T-cell (primary cell): ENCODE results near the gene RFC1. TPM values are rescaled to one million over a fixed set of nuclear protein-coding genes. Genes with fewer than 3 reads are reported as not detected.
"Not testable (repeated sequence)": the region's sequence is repeated elsewhere in the genome, so short reads cannot be mapped to it uniquely, and the experiment has no call there.

Source experiments
- ATAC-seq, 4 experiments: fragments of 200-7000 bp in 3 of 4; fragments of 150-1000 bp in 1 of 4; cut with Tn5 transposase; replicated peaks in 1 of 4; 1 replicate in 3 of 4; 2 replicates in 1 of 4; pipeline ENCODE4 v1.10.0; 2021; ENCODE audit warnings: moderate library complexity in 3 of 4, mild to moderate bottlenecking in 2 of 4, moderate number of reproducible peaks in 1 of 4
- CTCF ChIA-PET, 2 donors: fragments of 300-600 bp; sonication (Branson Sonifier 250); formaldehyde crosslinking; loops; one replicate each; lab custom pipeline; 2022; ENCODE audit warnings: antibody characterized with exemption in 2 of 2; lab: Charles Lee
- POLR2A ChIA-PET, 2 donors: fragments of 300-600 bp; sonication (Branson Sonifier 250); formaldehyde crosslinking; loops; one replicate each; lab custom pipeline; 2022; ENCODE audit warnings: antibody characterized with exemption in 2 of 2; lab: Charles Lee
- DNase-seq, 35 experiments: peaks; one replicate each; pipeline versions ENCODE4 v3.0.0 to v3.0.0-alpha.2; 2013 to 2023
- H3K27ac ChIP-seq: one replicate; pipeline ENCODE4 v1.5.1; 2013; ENCODE audit warnings: low read length
- H3K27me3 ChIP-seq, 2 experiments: replicated peaks in 1 of 2; 1 replicate in 1 of 2; 2 replicates in 1 of 2; pipeline versions ENCODE4 v1.6.1 to v1.7.0; 2013; ENCODE audit warnings: low read length in 1 of 2, mixed read lengths in 1 of 2; ENCODE audit not compliant: control insufficient read depth in 2 of 2, insufficient read depth in 2 of 2; ENCODE audit errors: extremely low read depth in 1 of 2
- H3K36me3 ChIP-seq, 2 donors: 1 replicate in 1 of 2; 2 replicates in 1 of 2; pipeline versions ENCODE4 v1.6.1 to v1.7.0; 2013; ENCODE audit warnings: low read length in 1 of 2; ENCODE audit not compliant: control insufficient read depth in 2 of 2, insufficient read depth in 1 of 2; ENCODE audit errors: extremely low read depth in 1 of 2
- H3K4me1 ChIP-seq, 2 experiments: 1 replicate in 1 of 2; 2 replicates in 1 of 2; pipeline versions ENCODE4 v1.6.1 to v1.7.0; 2013; ENCODE audit warnings: low read length in 2 of 2, mixed read lengths in 1 of 2; ENCODE audit not compliant: insufficient read depth in 2 of 2, control insufficient read depth in 1 of 2; ENCODE audit errors: extremely low read depth in 1 of 2
- H3K4me3 ChIP-seq, 2 donors: 1 replicate in 1 of 2; 2 replicates in 1 of 2; pipeline versions ENCODE4 v1.5.1 to v1.7.0; 2013; ENCODE audit warnings: mild to moderate bottlenecking in 2 of 2, low read length in 1 of 2, moderate library complexity in 1 of 2; ENCODE audit not compliant: control insufficient read depth in 1 of 2; ENCODE audit errors: extremely low read depth in 1 of 2
- H3K9me3 ChIP-seq: 2 replicates; pipeline ENCODE4 v1.7.0; 2013
- H3K27ac Mint-ChIP-seq, 2 donors: one replicate each; pipeline ENCODE4 v1.8.0; 2020 to 2021; ENCODE audit warnings: mild to moderate bottlenecking in 2 of 2, mixed read lengths in 2 of 2
- H3K27me3 Mint-ChIP-seq, 2 donors: one replicate each; pipeline ENCODE4 v1.8.0; 2021 to 2022; ENCODE audit warnings: mixed read lengths in 2 of 2
- H3K36me3 Mint-ChIP-seq: one replicate; pipeline ENCODE4 v1.8.0; 2021; ENCODE audit warnings: mixed read lengths
- H3K4me1 Mint-ChIP-seq, 3 donors: one replicate each; pipeline ENCODE4 v1.8.0; 2020 to 2022; ENCODE audit warnings: mixed read lengths in 3 of 3, mild to moderate bottlenecking in 1 of 3
- H3K4me3 Mint-ChIP-seq, 3 donors: one replicate each; pipeline ENCODE4 v1.8.0; 2020 to 2022; ENCODE audit warnings: mild to moderate bottlenecking in 3 of 3, mixed read lengths in 3 of 3, moderate library complexity in 3 of 3
- H3K9me3 Mint-ChIP-seq, 3 donors: one replicate each; pipeline ENCODE4 v1.8.0; 2020 to 2022; ENCODE audit warnings: mixed read lengths in 3 of 3
- WGBS: methylation state at CpG from one replicate; pipeline ENCODE4 v1.1.5; 2013; ENCODE audit warnings: missing lambda C conversion rate; ENCODE audit not compliant: insufficient coverage; 5-methylcytosine and 5-hydroxymethylcytosine counted together
- total RNA-seq, 35 experiments: library from RNA in 6 of 35; stranded (reverse) in 6 of 35; fragments of 120-200 nt in 1 of 35; gene quantifications; one replicate each; pipeline versions ENCODE4 v1.2.1 to v1.2.4 and lab custom pipeline; 2013 to 2026

Gene RFC1
- total RNA-seq, 5 donors from 2014 or later (not counting 1 experiment from before 2014, with no cell fraction given): 45.7 to 77.4 (median 54.5) TPM

DNA sequence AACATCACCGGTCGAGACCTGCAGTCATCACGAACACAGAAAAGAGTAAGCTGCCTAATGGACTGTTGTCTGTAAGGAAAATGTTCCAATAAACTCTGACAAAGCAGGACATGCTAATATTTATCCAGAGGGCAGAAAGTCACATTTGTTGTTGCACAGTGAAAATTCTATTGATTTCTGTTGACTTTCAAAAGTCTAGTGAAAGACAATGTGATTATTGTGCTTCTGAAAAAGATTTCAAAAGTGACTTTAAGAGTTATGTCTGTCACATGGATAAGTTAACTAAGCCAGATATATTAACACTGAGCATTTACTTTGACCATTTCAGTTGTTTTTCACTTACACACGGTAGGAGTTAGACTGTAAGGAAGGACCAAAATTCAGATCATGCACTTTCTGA lies 9.3 kb upstream of the RFC1 start:
- no peaks in the 10 kb centered on the region for H3K27me3 ChIP-seq
- no peak overlapping the region for H3K4me3 Mint-ChIP-seq
- no peaks in the 10 kb centered on the region for H3K4me1 ChIP-seq
- no peak overlapping the region for H3K27ac ChIP-seq
- POLR2A ChIA-PET: interaction anchor here in 1 of 2 donors (0.7 kb wide), 1 partner anchor 13 kb away, joined by 3 read pairs; no protein-coding TSS in a partner anchor
- H3K4me3 ChIP-seq: no peak overlapping the region
- WGBS: 93% methylated on average over 3 of the region's 4 CpGs
- H3K27me3 Mint-ChIP-seq: peaks cover 10% of the 10 kb centered on the region in 2 donors
- peaks cover 2 to 26% (median 9%) of the 10 kb centered on the region in 3 donors for H3K9me3 Mint-ChIP-seq
- H3K27ac Mint-ChIP-seq: no peak overlapping the region
- no peaks in the 10 kb centered on the region for H3K36me3 ChIP-seq
- H3K4me1 Mint-ChIP-seq: no peaks in the 10 kb centered on the region
- ATAC-seq: no peak
- CTCF ChIA-PET: no interaction called here
- DNase-seq: no peak
- peaks cover 2% of the 10 kb centered on the region for H3K36me3 Mint-ChIP-seq
- no peaks in the 10 kb centered on the region for H3K9me3 ChIP-seq

GRCh38 chr4:39371209-39371608 lies 5.0 kb upstream of the RFC1 start:
- H3K27me3 Mint-ChIP-seq, H3K4me1 Mint-ChIP-seq, CTCF ChIA-PET, H3K36me3 Mint-ChIP-seq, H3K27ac ChIP-seq, H3K27ac Mint-ChIP-seq, H3K27me3 ChIP-seq, POLR2A ChIA-PET, ATAC-seq, DNase-seq, H3K36me3 ChIP-seq, H3K9me3 ChIP-seq, H3K4me1 ChIP-seq, H3K4me3 ChIP-seq, H3K4me3 Mint-ChIP-seq: not testable (repeated sequence)
- 71% methylated on average over 3 of the region's 6 CpGs for WGBS
- H3K9me3 Mint-ChIP-seq: peaks cover 0 to 14% (median 3%) of the 10 kb centered on the region in 3 donors

DNA sequence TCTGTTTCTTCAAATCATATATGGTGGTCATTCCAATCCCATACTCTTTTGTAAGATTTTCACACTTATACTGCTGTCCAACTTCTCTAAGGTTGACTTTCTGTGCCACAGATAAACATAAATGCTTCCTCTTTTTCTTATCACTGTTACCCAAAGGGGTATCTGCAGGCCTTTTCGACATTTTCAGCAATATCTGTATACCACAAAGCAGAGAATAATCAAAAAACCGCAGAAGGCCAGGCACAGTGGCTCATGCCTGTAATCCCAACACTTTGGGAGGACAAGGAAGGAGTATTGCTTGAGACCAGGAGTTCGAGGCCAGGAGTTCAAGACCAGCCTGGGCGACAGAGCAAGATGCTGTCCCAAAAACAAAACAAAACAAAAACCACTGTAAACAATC lies 3.1 kb upstream of the RFC1 start:
- H3K4me1 ChIP-seq: peaks cover 12 to 15% of the 10 kb centered on the region in 2 experiments
- H3K36me3 ChIP-seq: no peaks in the 10 kb centered on the region
- H3K27me3 ChIP-seq: no peaks in the 10 kb centered on the region
- CTCF ChIA-PET: interaction anchor here in 1 of 2 donors (0.7 kb wide), 1 partner anchor 265 kb away, joined by 3 read pairs; no protein-coding TSS in a partner anchor
- no peak for DNase-seq
- peaks cover 0 to 14% (median 3%) of the 10 kb centered on the region in 3 donors for H3K9me3 Mint-ChIP-seq
- ATAC-seq: no peak
- no peak overlapping the region for H3K4me3 ChIP-seq
- H3K36me3 Mint-ChIP-seq: peaks cover 2% of the 10 kb centered on the region
- no peaks in the 10 kb centered on the region for H3K9me3 ChIP-seq
- H3K27ac Mint-ChIP-seq: no peak overlapping the region
- POLR2A ChIA-PET: interaction anchor here in 1 of 2 donors (0.6 kb wide), 1 partner anchor 104 kb away, joined by 4 read pairs; no protein-coding TSS in a partner anchor
- WGBS: no CpG with 5 or more reads among the region's 4 CpGs
- H3K4me1 Mint-ChIP-seq: peaks cover 18 to 25% (median 20%) of the 10 kb centered on the region in 3 donors
- H3K27me3 Mint-ChIP-seq: no peaks in the 10 kb centered on the region
- no peak overlapping the region for H3K27ac ChIP-seq
- H3K4me3 Mint-ChIP-seq: no peak overlapping the region

GRCh38 chr4:39367166-39367565 lies 1.0 kb upstream of the RFC1 start:
- no peak for DNase-seq
- Mint-ChIP-seq H3K4me1 (peaks cover 37 to 41% (median 40%) of the 10 kb centered on the region in 3 donors), H3K27me3 (no peaks in the 10 kb centered on the region), H3K36me3 (peaks cover 2% of the 10 kb centered on the region), H3K27ac (peak overlapping the region in 1 of 2 donors; percentile 13), H3K4me3 (peak overlapping the region; percentile 43 to 95 (median 91)), H3K9me3 (peaks cover 0 to 13% (median 1%) of the 10 kb centered on the region in 3 donors)
- no peak overlapping the region for H3K4me3 ChIP-seq
- no peaks in the 10 kb centered on the region for H3K9me3 ChIP-seq
- no peaks in the 10 kb centered on the region for H3K36me3 ChIP-seq
- no peak overlapping the region for H3K27ac ChIP-seq
- peaks cover 22 to 23% of the 10 kb centered on the region in 2 experiments for H3K4me1 ChIP-seq
- no peak for ATAC-seq
- ChIA-PET CTCF (interaction anchor here in 1 of 2 donors (1.4 kb wide), 1 partner anchor 13 kb away, joined by 12 read pairs; no protein-coding TSS in a partner anchor), POLR2A (interaction anchor here (1.0 to 3.1 kb wide), 3 partner anchors 12 to 14 kb away, joined by 4 to 15 read pairs (median 5); no protein-coding TSS in a partner anchor)
- H3K27me3 ChIP-seq: no peaks in the 10 kb centered on the region
- 97% methylated on average over 5 of the region's 6 CpGs for WGBS

DNA sequence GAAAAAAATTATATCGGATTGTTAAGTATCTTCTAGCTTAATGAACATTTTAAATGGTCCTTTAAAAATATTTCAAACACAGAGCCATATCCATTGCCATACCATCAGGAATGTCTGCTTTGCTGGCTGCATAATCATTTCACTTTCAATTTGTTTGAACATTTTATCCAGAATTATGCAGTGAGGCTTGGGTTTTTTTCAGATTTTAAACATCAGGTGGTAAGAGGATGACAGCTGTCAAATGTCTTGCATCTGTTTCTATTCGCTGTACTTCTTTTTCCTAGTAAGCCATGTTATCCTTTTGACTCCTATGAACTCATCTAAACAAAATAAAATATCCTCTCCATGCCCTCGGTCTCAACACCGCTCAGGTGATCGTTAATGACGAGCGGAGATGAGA lies 802 bp downstream of the RFC1 start:
- peaks cover 43 to 50% (median 47%) of the 10 kb centered on the region in 3 donors for H3K4me1 Mint-ChIP-seq
- no CpG with 5 or more reads among the region's 7 CpGs for WGBS
- H3K27ac Mint-ChIP-seq: peak overlapping the region; percentile 86
- H3K9me3 Mint-ChIP-seq: peaks cover 0 to under 1% (median 0%) of the 10 kb centered on the region in 3 donors
- no peaks in the 10 kb centered on the region for H3K27me3 Mint-ChIP-seq
- Histone ChIP-seq H3K27ac (peak overlapping the region; percentile 69), H3K4me3 (peak overlapping the region; percentile 85 to 97), H3K27me3 (no peaks in the 10 kb centered on the region), H3K36me3 (peaks cover 0 to 3% of the 10 kb centered on the region in 2 donors), H3K9me3 (no peaks in the 10 kb centered on the region), H3K4me1 (peaks cover 22 to 23% of the 10 kb centered on the region in 2 experiments)
- ATAC-seq (no peak), DNase-seq (peak in 1 of 35 experiments; percentile 12)
- peaks cover 3% of the 10 kb centered on the region for H3K36me3 Mint-ChIP-seq
- POLR2A ChIA-PET: interaction anchor here (0.5 to 3.1 kb wide), 5 partner anchors 12 to 183 kb away, joined by 4 to 15 read pairs (median 8); no protein-coding TSS in a partner anchor
- CTCF ChIA-PET: interaction anchor here (0.5 to 2.0 kb wide), 8 partner anchors 9 to 688 kb away, joined by 3 to 14 read pairs (median 3); no protein-coding TSS in a partner anchor
- peak overlapping the region; percentile 90 to 95 (median 91) for H3K4me3 Mint-ChIP-seq

GRCh38 chr4:39363773-39364393 lies 2.3 kb downstream of the RFC1 start:
- peaks cover 7% of the 10 kb centered on the region for H3K36me3 Mint-ChIP-seq
- ChIA-PET POLR2A (interaction anchor here (0.6 to 3.1 kb wide), 4 partner anchors 10 to 570 kb away, joined by 4 to 15 read pairs (median 4); no protein-coding TSS in a partner anchor), CTCF (interaction anchor here (0.6 to 2.0 kb wide), 6 partner anchors 10 to 584 kb away, joined by 3 to 11 read pairs (median 4); no protein-coding TSS in a partner anchor)

More at GRCh38 chr4:39363773-39364393, 2.3 kb downstream of the RFC1 start:
- Mint-ChIP-seq H3K27me3 (no peaks in the 10 kb centered on the region), H3K4me3 (peak overlapping the region; percentile 22 to 91 (median 47)), H3K9me3 (no peaks in the 10 kb centered on the region), H3K4me1 (peaks cover 47 to 55% (median 52%) of the 10 kb centered on the region in 3 donors), H3K27ac (peak overlapping the region in 1 of 2 donors; percentile 67)
- Histone ChIP-seq H3K27ac (no peak overlapping the region), H3K9me3 (no peaks in the 10 kb centered on the region), H3K27me3 (no peaks in the 10 kb centered on the region), H3K36me3 (peaks cover 0 to 3% of the 10 kb centered on the region in 2 donors), H3K4me3 (no peak overlapping the region), H3K4me1 (peaks cover 22 to 23% of the 10 kb centered on the region in 2 experiments)
- ATAC-seq (no peak), DNase-seq (no peak)
- no CpG with 5 or more reads among the region's 4 CpGs for whole genome bisulfite sequencing
